ENCODE data around the gene GSG1.

Gene GSG1

DNA sequence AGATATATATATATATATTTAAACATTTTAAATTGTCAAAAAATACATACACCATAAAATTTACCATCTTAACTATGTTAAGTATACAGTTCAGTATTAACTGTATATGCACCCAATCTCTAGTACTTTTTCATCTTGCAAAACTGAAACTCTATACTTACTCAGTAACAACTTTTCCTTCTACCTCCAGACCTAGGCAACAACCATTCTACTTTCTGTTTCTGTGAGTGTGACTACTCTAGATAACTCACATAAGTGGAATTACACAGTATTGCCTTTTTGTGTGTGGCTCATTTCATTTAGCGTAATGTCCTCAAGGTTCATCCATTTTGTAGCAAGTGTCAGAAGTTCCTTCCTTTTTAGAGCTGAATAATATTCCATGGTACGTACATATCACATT lies 51.0 kb downstream of the GSG1 start:
- WGBS, result 100% methylated on average over 1 of the region's 2 CpGs
- Histone ChIP-seq H3K36me3 (ENCODE audit: insufficient read depth, low read length) (peaks cover 9% of the 10 kb centered on the region), H3K9me3 (ENCODE audit: insufficient read depth, low read depth, low read length) (peaks cover 17% of the 10 kb centered on the region), H3K9ac (ENCODE audit: low read depth, low read length) (no peak overlapping the region), H3K4me1 (ENCODE audit: insufficient read depth, low read length) (peaks cover 14% of the 10 kb centered on the region; the same call in 1 of the 2 replicates), H3K27ac (ENCODE audit: low read depth, low read length) (no peak overlapping the region), H3K27me3 (ENCODE audit: insufficient read depth, low read length) (no peaks in the 10 kb centered on the region), H3K4me3 (ENCODE audit: low read length) (no peak overlapping the region)

DNA sequence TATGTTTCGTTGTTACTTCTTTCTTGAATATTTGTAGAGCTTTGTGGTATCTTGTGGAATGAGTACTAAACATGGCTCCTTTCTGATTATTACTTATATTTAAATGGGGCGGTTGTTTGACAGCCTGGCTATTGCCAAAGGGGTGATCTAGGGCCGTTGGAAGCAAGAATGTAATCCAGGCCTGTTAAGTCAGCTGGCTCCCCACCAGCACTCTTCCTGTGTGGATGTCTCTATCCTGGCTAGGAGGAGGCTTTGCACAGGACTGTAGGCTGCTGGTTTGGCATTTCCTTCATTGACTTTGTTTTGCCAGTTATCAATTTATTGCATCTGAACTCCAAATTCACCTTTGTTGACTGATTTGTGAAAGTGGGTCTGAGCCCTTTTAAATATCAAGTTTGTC lies 53.7 kb downstream of the GSG1 start:
- Histone ChIP-seq H3K27ac (ENCODE audit: low read depth, low read length) (no peak overlapping the region), H3K9me3 (ENCODE audit: insufficient read depth, low read depth, low read length) (peaks cover 17% of the 10 kb centered on the region), H3K36me3 (ENCODE audit: insufficient read depth, low read length) (peaks cover 4% of the 10 kb centered on the region; the same call in 1 of the 2 replicates), H3K9ac (ENCODE audit: low read depth, low read length) (no peak overlapping the region), H3K27me3 (ENCODE audit: insufficient read depth, low read length) (no peaks in the 10 kb centered on the region), H3K4me3 (ENCODE audit: low read length) (no peak overlapping the region), H3K4me1 (ENCODE audit: insufficient read depth, low read length) (peaks cover 22% of the 10 kb centered on the region; the same call in 1 of the 2 replicates)
- 53% methylated on average over 3 of the region's 3 CpGs for WGBS

DNA sequence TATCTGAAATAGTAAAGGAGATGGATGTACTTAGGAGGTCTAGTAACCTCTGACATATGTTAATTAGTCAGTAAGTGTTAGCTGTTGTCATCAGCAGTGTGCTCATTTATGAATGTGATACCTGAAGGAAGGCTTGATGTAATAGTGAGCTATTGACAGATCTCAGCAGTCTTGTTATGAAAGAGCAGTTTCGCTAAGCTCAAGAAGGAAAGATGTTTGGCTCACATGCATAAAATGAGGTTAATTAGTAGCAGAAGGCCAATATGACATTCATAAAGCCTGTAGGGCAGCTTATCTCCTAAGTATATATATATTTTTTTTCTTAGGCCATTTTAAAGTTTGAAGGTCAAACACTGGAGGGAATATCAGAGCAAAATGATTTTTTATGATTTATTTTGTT lies 56.5 kb downstream of the GSG1 start:
- Histone ChIP-seq H3K4me1 (ENCODE audit: insufficient read depth, low read length) (peaks cover 27% of the 10 kb centered on the region; the same call in 1 of the 2 replicates), H3K9me3 (ENCODE audit: insufficient read depth, low read depth, low read length) (peaks cover 1% of the 10 kb centered on the region; the same call in 1 of the 2 replicates), H3K27ac (ENCODE audit: low read depth, low read length) (no peak overlapping the region), H3K4me3 (ENCODE audit: low read length) (no peak overlapping the region), H3K27me3 (ENCODE audit: insufficient read depth, low read length) (peaks cover 4% of the 10 kb centered on the region; the same call in 1 of the 2 replicates), H3K9ac (ENCODE audit: low read depth, low read length) (no peak overlapping the region), H3K36me3 (ENCODE audit: insufficient read depth, low read length) (no peaks in the 10 kb centered on the region)
- 91% methylated on average over 1 of the region's 1 CpG for WGBS

DNA sequence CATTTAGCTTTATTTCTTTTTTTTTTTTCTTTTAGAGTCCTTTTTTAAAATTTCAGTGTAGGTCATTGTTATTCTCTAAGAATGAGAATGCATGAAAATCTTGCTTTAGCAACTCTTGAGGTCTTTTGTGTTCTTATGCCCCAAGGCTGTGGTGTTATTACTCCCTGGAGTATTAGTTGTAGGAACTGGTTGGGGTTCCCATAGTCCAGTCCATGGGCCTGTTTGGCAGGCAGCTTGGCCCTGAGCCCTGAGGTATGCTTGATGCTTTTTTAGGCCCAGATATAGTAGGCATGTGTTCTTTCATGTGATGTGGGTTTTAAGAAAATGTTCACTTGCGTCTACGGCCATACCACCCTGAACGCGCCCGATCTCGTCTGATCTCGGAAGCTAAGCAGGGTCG lies 57.7 kb downstream of the GSG1 start:
- H3K4me3 ChIP-seq (ENCODE audit: low read length), result peak overlapping the region; percentile 89; the same call in 1 of the 2 replicates
- H3K27me3 ChIP-seq (ENCODE audit: insufficient read depth, low read length), result peaks cover 4% of the 10 kb centered on the region; the same call in 1 of the 2 replicates
- H3K27ac ChIP-seq (ENCODE audit: low read depth, low read length), result no peak overlapping the region
- H3K4me1 ChIP-seq (ENCODE audit: insufficient read depth, low read length), result peaks cover 27% of the 10 kb centered on the region; the same call in 1 of the 2 replicates
- H3K9me3 ChIP-seq (ENCODE audit: insufficient read depth, low read depth, low read length), result no peaks in the 10 kb centered on the region
- 90% methylated on average over 8 of the region's 8 CpGs for WGBS
- H3K36me3 ChIP-seq (ENCODE audit: insufficient read depth, low read length), result no peaks in the 10 kb centered on the region
- no peak overlapping the region for H3K9ac ChIP-seq (ENCODE audit: low read depth, low read length)

DNA sequence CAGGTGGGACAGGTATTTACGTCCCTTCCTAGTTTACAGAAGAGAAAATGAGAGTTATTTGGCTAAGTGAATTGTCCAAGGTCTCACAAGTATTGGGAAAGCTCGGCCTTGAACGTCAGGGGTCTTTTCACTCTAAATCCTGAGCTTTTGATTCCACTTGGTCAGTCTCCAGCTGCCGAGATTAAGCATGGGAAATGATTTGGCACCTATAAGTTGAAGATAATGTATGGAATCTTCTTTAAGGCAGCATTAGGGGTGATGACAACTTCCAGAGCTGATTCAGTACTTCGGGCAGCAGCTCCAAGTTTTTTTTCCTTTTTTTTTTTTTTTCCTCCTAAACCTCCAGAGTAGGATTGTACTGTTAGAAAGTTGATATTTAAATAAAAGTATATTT lies 58.6 kb downstream of the GSG1 start:
- Histone ChIP-seq H3K9me3 (ENCODE audit: insufficient read depth, low read depth, low read length) (no peaks in the 10 kb centered on the region), H3K36me3 (ENCODE audit: insufficient read depth, low read length) (no peaks in the 10 kb centered on the region), H3K4me1 (ENCODE audit: insufficient read depth, low read length) (peaks cover 23% of the 10 kb centered on the region; the same call in 1 of the 2 replicates), H3K9ac (ENCODE audit: low read depth, low read length) (peak overlapping the region; percentile 67), H3K4me3 (ENCODE audit: low read length) (peak overlapping the region; percentile 89), H3K27ac (ENCODE audit: low read depth, low read length) (no peak overlapping the region), H3K27me3 (ENCODE audit: insufficient read depth, low read length) (peaks cover 4% of the 10 kb centered on the region; the same call in 1 of the 2 replicates)
- WGBS, result 9% methylated on average over 4 of the region's 5 CpGs

DNA sequence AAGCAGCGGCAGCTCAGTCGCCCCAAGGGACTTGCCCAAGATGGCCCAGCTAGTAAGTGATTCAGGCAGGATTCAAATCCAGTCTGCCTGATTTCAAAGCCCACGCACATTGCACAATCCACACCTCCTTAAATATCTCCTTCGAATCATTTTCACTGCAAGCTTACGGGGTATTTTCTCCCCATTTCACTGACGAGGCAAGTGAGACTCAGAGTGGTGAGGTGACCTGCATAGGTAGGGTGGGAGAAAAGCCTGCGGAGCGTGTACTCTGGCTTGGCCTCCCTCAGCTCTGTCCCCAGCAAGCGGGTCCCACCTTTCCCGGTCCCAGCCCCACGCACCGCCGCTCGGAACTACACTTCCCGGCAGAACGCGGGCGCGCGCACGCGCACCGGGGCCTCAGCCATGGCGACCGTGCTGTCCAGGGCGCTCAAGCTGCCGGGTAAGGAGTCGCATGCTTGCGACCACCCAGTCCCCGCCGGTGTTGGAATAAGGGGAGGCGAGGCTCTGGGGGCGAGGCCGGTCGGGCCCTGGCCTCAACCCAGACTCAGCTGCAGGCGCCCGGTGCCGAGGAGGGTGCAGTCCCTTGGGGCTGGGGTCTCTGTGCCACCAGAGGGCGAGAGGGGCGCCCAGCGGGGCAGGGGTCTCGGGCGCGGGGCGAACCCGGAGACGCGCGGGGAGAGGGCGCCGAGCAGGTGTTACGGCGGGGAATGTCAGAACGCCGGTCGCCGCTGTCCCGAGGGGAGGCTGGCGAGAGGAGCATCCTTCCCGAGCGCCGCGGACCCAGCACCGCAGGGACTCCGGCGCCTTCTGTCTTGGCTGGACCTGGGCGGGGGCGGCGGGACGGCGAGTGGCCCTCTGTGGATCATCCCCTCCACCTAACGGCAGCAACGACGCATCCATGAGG lies 59.2 kb downstream of the GSG1 start, which contains the start of gene FAM234B:
Gene FAM234B (plus strand): TSS at position 380 of the 904 bp plus-strand sequence. CDS start 23 bp downstream, at position 403.
- Histone ChIP-seq H3K9me3 (ENCODE audit: insufficient read depth, low read depth, low read length) (no peaks in the 10 kb centered on the region), H3K4me1 (ENCODE audit: insufficient read depth, low read length) (peaks cover 16% of the 10 kb centered on the region; the same call in 1 of the 2 replicates), H3K9ac (ENCODE audit: low read depth, low read length) (peak within 1 kb of the TSS; percentile 67), H3K36me3 (ENCODE audit: insufficient read depth, low read length) (no peaks in the 10 kb centered on the region), H3K4me3 (ENCODE audit: low read length) (peak within 1 kb of the TSS; percentile 89), H3K27me3 (ENCODE audit: insufficient read depth, low read length) (peaks cover 4% of the 10 kb centered on the region; the same call in 1 of the 2 replicates), H3K27ac (ENCODE audit: low read depth, low read length) (no peak within 1 kb of the TSS)
- WGBS, result 4% methylated on average over 73 of the region's 74 CpGs

DNA sequence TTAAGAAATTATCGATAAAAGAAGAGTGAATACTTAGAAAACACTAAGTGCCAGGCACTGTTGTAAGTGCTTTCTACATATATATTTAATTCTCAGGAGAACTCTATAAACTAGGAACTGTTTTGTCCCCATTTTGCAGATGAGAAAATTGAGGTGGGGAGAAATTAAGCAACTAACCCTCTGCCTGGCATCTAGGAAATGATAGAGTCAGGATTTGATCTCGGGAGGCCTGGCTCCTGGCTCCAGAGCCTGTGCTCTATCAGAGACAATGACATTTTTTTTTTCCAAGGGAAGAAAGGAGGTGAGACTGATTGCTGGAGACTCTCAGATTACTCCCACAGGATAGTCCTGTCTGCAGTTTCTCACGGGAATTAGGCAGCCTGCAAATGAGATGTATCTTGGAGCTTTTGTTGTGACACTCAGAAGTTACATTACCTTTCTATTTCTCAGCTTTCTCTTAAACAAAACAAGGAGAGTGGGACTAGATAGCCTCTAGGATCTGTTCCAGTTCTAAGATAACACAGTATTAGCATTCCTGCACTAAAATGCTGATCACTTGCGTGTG lies 60.7 kb downstream of the GSG1 start:
- H3K27me3 ChIP-seq (ENCODE audit: insufficient read depth, low read length), result peaks cover 4% of the 10 kb centered on the region; the same call in 1 of the 2 replicates
- H3K4me3 ChIP-seq (ENCODE audit: low read length), result no peak overlapping the region
- no peak overlapping the region for H3K9ac ChIP-seq (ENCODE audit: low read depth, low read length)
- H3K9me3 ChIP-seq (ENCODE audit: insufficient read depth, low read depth, low read length), result no peaks in the 10 kb centered on the region
- 84% methylated on average over 3 of the region's 4 CpGs for WGBS
- peaks cover 16% of the 10 kb centered on the region; the same call in 1 of the 2 replicates for H3K4me1 ChIP-seq (ENCODE audit: insufficient read depth, low read length)
- H3K36me3 ChIP-seq (ENCODE audit: insufficient read depth, low read length), result no peaks in the 10 kb centered on the region
- H3K27ac ChIP-seq (ENCODE audit: low read depth, low read length), result no peak overlapping the region

DNA sequence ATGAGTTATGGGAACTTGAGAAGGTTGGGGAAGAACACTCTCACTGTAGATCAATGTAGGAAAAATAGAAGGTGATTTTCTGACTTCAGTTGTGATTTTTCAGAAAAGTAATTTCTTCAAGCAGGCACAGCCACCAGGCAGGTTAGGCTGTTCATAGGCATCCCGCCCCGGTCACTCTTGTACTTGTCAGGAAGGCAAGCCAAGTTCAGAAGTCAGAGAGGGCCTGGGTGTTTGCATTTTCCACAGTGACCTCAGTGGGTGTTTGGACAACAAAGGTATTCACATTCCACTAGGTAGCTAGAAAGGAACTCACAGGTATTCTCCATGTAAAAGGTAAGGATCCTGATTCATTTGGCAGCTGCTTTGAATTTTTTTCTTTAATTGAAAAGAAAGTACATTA lies 62.2 kb downstream of the GSG1 start:
- no peaks in the 10 kb centered on the region for H3K36me3 ChIP-seq (ENCODE audit: insufficient read depth, low read length)
- peaks cover 16% of the 10 kb centered on the region; the same call in 1 of the 2 replicates for H3K4me1 ChIP-seq (ENCODE audit: insufficient read depth, low read length)
- no peak overlapping the region for H3K27ac ChIP-seq (ENCODE audit: low read depth, low read length)
- H3K27me3 ChIP-seq (ENCODE audit: insufficient read depth, low read length), result peaks cover 4% of the 10 kb centered on the region; the same call in 1 of the 2 replicates
- no peak overlapping the region for H3K9ac ChIP-seq (ENCODE audit: low read depth, low read length)
- no peaks in the 10 kb centered on the region for H3K9me3 ChIP-seq (ENCODE audit: insufficient read depth, low read depth, low read length)
- no peak overlapping the region for H3K4me3 ChIP-seq (ENCODE audit: low read length)
- WGBS, result 92% methylated on average over 2 of the region's 2 CpGs

DNA sequence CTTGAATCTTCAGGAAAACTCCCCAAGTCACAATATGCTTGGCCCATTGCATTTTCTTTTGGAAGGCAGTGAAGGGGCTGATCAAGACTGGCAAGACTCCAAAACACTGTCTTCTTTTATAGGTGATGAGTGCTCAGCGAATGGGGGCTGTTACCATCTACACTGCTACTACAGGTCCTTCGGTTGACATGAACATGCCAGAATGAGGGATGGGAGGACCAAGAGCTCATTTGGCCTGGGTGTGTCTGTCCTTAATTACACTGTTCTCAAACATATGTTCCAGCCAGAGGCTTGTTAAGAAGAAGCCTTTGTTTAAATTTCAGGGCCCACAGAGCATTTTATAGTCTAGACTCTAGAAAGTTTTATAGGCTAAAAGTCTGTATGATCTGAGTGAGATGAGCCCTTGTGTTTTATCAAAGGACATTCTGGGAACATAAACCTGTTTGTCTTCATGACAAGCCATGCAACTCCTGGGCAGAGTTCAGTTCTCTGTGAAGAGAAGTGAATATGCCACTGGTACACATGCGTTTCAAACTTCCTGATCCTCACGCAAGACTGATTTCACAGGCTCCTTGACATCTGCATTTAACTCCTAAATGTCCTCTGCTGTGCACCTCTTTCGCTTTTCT lies 64.0 kb downstream of the GSG1 start:
- peaks cover 6% of the 10 kb centered on the region; the same call in 1 of the 2 replicates for H3K4me1 ChIP-seq (ENCODE audit: insufficient read depth, low read length)
- no peak overlapping the region for H3K9ac ChIP-seq (ENCODE audit: low read depth, low read length)
- no peak overlapping the region for H3K4me3 ChIP-seq (ENCODE audit: low read length)
- H3K27ac ChIP-seq (ENCODE audit: low read depth, low read length), result no peak overlapping the region
- WGBS, result 87% methylated on average over 5 of the region's 5 CpGs
- H3K27me3 ChIP-seq (ENCODE audit: insufficient read depth, low read length), result peaks cover 4% of the 10 kb centered on the region; the same call in 1 of the 2 replicates
- H3K9me3 ChIP-seq (ENCODE audit: insufficient read depth, low read depth, low read length), result no peaks in the 10 kb centered on the region
- H3K36me3 ChIP-seq (ENCODE audit: insufficient read depth, low read length), result no peaks in the 10 kb centered on the region

- Histone ChIP-seq H3K36me3 (ENCODE audit: insufficient read depth, low read length) (no peaks in the 10 kb centered on the region), H3K9me3 (ENCODE audit: insufficient read depth, low read depth, low read length) (no peaks in the 10 kb centered on the region), H3K9ac (ENCODE audit: low read depth, low read length) (no peak overlapping the region), H3K27me3 (ENCODE audit: insufficient read depth, low read length) (peaks cover 3% of the 10 kb centered on the region; the same call in 1 of the 2 replicates), H3K27ac (ENCODE audit: low read depth, low read length) (no peak overlapping the region), H3K4me3 (ENCODE audit: low read length) (no peak overlapping the region), H3K4me1 (ENCODE audit: insufficient read depth, low read length) (peaks cover 1% of the 10 kb centered on the region; the same call in 1 of the 2 replicates)
- WGBS, result 89% methylated on average over 4 of the region's 4 CpGs
Measured at GRCh38 chr12:13038491-13039161, 64.8 kb downstream of the GSG1 start.
